Kidney (tissue), 14 donors: ENCODE measurements around the gene ACAD11. TPM values are rescaled to one million over a fixed set of nuclear protein-coding genes. Genes with fewer than 3 reads are reported as not detected.

Experiments
- DNase-seq, 5 donors: peaks; one replicate each; pipeline ENCODE4 v3.0.0-alpha.2; 2013 to 2020
- FAIRE-seq: peaks from 2 replicates; lab custom pipeline; 2012; peaks lifted over from hg19 to GRCh38; lab: Jason Lieb, UNC
- H3K27ac ChIP-seq, 2 donors: one replicate each; pipeline ENCODE4 v1.7.0; 2013; ENCODE audit warnings: low read depth in 2 of 2, low read length in 2 of 2, inconsistent platforms in 1 of 2
- H3K27me3 ChIP-seq: one replicate; pipeline ENCODE4 v1.7.1; 2013; ENCODE audit warnings: low read length, inconsistent platforms; ENCODE audit not compliant: control insufficient read depth, insufficient read depth
- H3K36me3 ChIP-seq, 3 donors: one replicate each; pipeline versions ENCODE4 v1.7.0 to v1.7.1; 2013; ENCODE audit warnings: low read length in 3 of 3, control low read depth in 1 of 3, inconsistent platforms in 1 of 3; ENCODE audit not compliant: insufficient read depth in 3 of 3, control insufficient read depth in 2 of 3
- H3K4me1 ChIP-seq, 3 donors: one replicate each; pipeline versions ENCODE4 v1.7.0 to v1.7.1; 2013; ENCODE audit warnings: low read length in 3 of 3, inconsistent platforms in 1 of 3, low read depth in 1 of 3; ENCODE audit not compliant: control insufficient read depth in 2 of 3, insufficient read depth in 2 of 3
- H3K4me3 ChIP-seq, 3 donors: one replicate each; pipeline versions ENCODE4 v1.7.0 to v1.8.1; 2013; ENCODE audit warnings: low read length in 3 of 3, control low read depth in 1 of 3, inconsistent platforms in 1 of 3
- H3K9ac ChIP-seq, 3 donors: one replicate each; pipeline versions ENCODE4 v1.7.0 to v1.7.1; 2013; ENCODE audit warnings: low read length in 3 of 3, control low read depth in 1 of 3, inconsistent platforms in 1 of 3
- H3K9me3 ChIP-seq, 3 donors: one replicate each; pipeline versions ENCODE4 v1.7.0 to v1.7.1; 2013; ENCODE audit warnings: low read length in 3 of 3, control low read depth in 1 of 3, inconsistent platforms in 1 of 3; ENCODE audit not compliant: control insufficient read depth in 2 of 3, insufficient read depth in 1 of 3
- CTCF ChIP-seq: IDR thresholded peaks from 3 replicates; pipeline ENCODE4 v1.5.1; 2012; ENCODE audit warnings: mild to moderate bottlenecking, moderate library complexity, borderline replicate concordance; ENCODE audit not compliant: insufficient read depth; ENCODE audit errors: extremely low read depth
- intact Hi-C: fragments of 100-400 bp; cut with DNase I; formaldehyde crosslinking; loops from one replicate; pipeline ENCODE4 v1.11.1; 2022
- polyA plus RNA-seq: library from polyadenylated mRNA; stranded (reverse); fragments of 350-450 nt; fragmentation: Illumina TruSeq; extraction: RNeasy Lipid Tissue Mini Kit (QIAGEN cat#74804); gene quantifications from one replicate; pipeline ENCODE4 v1.2.3, GENCODE V29; 2014; ENCODE audit warnings: low read depth, low replicate concordance; ENCODE audit not compliant: insufficient read depth
- total RNA-seq: library from RNA; stranded (reverse); fragmentation: NEBNext Ultra II Directional; extraction: Animal tissue kit (Norgen Biotek cat#: 25700); gene quantifications from one replicate; pipeline ENCODE4 v1.2.1, GENCODE V29; 2021
- donor health status: control.
- donor health status: control.
- donor health status: control.
- donor health status: control.
- donor health status: control.
- donor health status: DM: yes; HTN: yes; CAD: no.
- donor health status: Normal renal cell carcinoma (clear cell type).

The ACAD11 gene
- total and polyA plus RNA-seq, 2 donors from 2014 or later = 21.4 to 47.7 TPM

- Histone ChIP-seq H3K36me3 (no peaks in the 10 kb centered on the region), H3K4me3 (no peak overlapping the region), H3K27me3 (no peaks in the 10 kb centered on the region), H3K27ac (no peak overlapping the region), H3K9me3 (no peaks in the 10 kb centered on the region), H3K9ac (no peak overlapping the region), H3K4me1 (peaks cover 0 to 39% (median 0%) of the 10 kb centered on the region in 3 donors)
- intact Hi-C loops = no loop called here
- TF ChIP-seq CTCF = no peak
- FAIRE-seq (no peak), DNase-seq (no peak)
Measured at GRCh38 chr3:132652640-132653270, 6.9 kb downstream of the ACAD11 start.

GRCh38 chr3:132650153-132650552, 9.5 kb downstream of the ACAD11 start:
- Histone ChIP-seq H3K36me3 (no peaks in the 10 kb centered on the region), H3K27ac (no peak overlapping the region), H3K27me3 (no peaks in the 10 kb centered on the region), H3K4me1 (peaks cover 0 to 25% (median 0%) of the 10 kb centered on the region in 3 donors), H3K4me3 (no peak overlapping the region), H3K9me3 (no peaks in the 10 kb centered on the region), H3K9ac (no peak overlapping the region)
- TF ChIP-seq CTCF = no peak
- intact Hi-C loops = no loop called here
- no peak for FAIRE-seq
- DNase-seq = no peak

GRCh38 chr3:132645058-132645457, 14.6 kb downstream of the ACAD11 start:
- no peak overlapping the region for H3K4me3 ChIP-seq
- H3K9me3 ChIP-seq = no peaks in the 10 kb centered on the region
- FAIRE-seq = no peak
- H3K36me3 ChIP-seq = peaks cover 0 to 7% (median 5%) of the 10 kb centered on the region in 3 donors
- intact Hi-C loops = no loop called here
- no peak overlapping the region for H3K9ac ChIP-seq
- no peak overlapping the region for H3K27ac ChIP-seq
- no peak for TF ChIP-seq CTCF
- no peaks in the 10 kb centered on the region for H3K27me3 ChIP-seq
- H3K4me1 ChIP-seq = no peaks in the 10 kb centered on the region
- DNase-seq = no peak
